HL-60 (cell line): ENCODE measurements around the gene LRRK1.

Source experiments
- DNase-seq, 2 experiments: peaks; one replicate each; pipeline ENCODE4 v3.0.0-alpha.2; 2010 to 2020; ENCODE audit warnings: low read depth in 1 of 2, low spot score in 1 of 2
- H3K27ac ChIP-seq: fragments of 250-450 bp; sonication (Bioruptor Pico); replicated peaks from 2 replicates; pipeline ENCODE4 v1.5.1; 2020; ENCODE audit warnings: mild to moderate bottlenecking, moderate library complexity
- H3K27me3 ChIP-seq: fragments of 250-450 bp; sonication (Bioruptor Pico); 2 replicates; pipeline ENCODE4 v1.5.1; 2021; ENCODE audit warnings: mild to moderate bottlenecking, moderate library complexity; ENCODE audit not compliant: insufficient read depth, poor library complexity, severe bottlenecking
- H3K4me3 ChIP-seq: replicated peaks from 2 replicates; pipeline ENCODE4 v1.5.1; 2011; ENCODE audit warnings: mild to moderate bottlenecking, control low read depth, low read length; ENCODE audit not compliant: insufficient read depth
- CTCF ChIP-seq: IDR thresholded peaks from one replicate; pipeline ENCODE4 v1.5.1; 2011; ENCODE audit warnings: low read length, control low read depth, inconsistent platforms; ENCODE audit not compliant: insufficient read depth
- GABPA ChIP-seq: IDR thresholded peaks from 2 replicates; pipeline ENCODE4 v1.6.1; 2012; ENCODE audit warnings: low read depth
- POLR2AphosphoS5 ChIP-seq: IDR thresholded peaks from 2 replicates; pipeline ENCODE4 v1.6.1; 2012; ENCODE audit warnings: low read depth
- REST ChIP-seq: IDR thresholded peaks from 2 replicates; pipeline ENCODE4 v1.6.1; 2012; ENCODE audit warnings: low read depth; ENCODE audit not compliant: insufficient replicate concordance
- SPI1 ChIP-seq: IDR thresholded peaks from 2 replicates; pipeline ENCODE4 v1.6.1; 2012; ENCODE audit warnings: low read depth, mild to moderate bottlenecking, borderline replicate concordance

The LRRK1 gene

GRCh38 chr15:100981086-100981485 lies 61.9 kb downstream of the LRRK1 start:
- TF ChIP-seq CTCF: no peak
- TF ChIP-seq REST: no peak
- no peak for TF ChIP-seq GABPA
- no peak for TF ChIP-seq POLR2AphosphoS5
- no peak for TF ChIP-seq SPI1
- no peak overlapping the region for H3K27ac ChIP-seq
- H3K27me3 ChIP-seq: no peaks in the 10 kb centered on the region
- DNase-seq: no peak
- H3K4me3 ChIP-seq: no peak overlapping the region

- TF ChIP-seq SPI1 (no peak), REST (no peak), CTCF (no peak), POLR2AphosphoS5 (no peak), GABPA (no peak)
- Histone ChIP-seq H3K27me3 (no peaks in the 10 kb centered on the region), H3K4me3 (no peak overlapping the region), H3K27ac (no peak overlapping the region)
- no peak for DNase-seq
Observed at GRCh38 chr15:100983221-100983620, 64.1 kb downstream of the LRRK1 start.

DNA sequence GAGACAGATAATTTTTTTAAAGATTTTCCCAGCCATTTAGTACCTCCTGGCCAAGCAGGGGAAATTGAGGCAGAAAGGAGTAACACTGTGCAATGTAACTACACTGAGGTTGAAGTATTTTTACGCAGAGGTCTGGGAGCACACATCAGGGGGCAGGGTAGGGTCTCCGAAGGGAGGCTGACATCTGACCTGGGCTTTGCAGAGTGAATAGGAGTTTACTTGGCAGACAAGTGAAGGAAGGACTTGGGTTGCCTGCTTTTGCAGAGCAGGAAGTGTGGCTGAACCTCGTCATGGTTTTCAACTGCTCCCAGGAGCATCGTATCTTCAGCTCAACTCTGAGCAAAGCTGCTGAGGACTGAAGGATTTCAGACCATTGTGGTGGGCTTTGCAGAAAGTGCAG lies 66.2 kb downstream of the LRRK1 start:
- TF ChIP-seq REST: no peak
- no peak for TF ChIP-seq SPI1
- no peak for TF ChIP-seq GABPA
- Histone ChIP-seq H3K27ac (no peak overlapping the region), H3K27me3 (no peaks in the 10 kb centered on the region), H3K4me3 (no peak overlapping the region)
- DNase-seq: no peak
